ENCODE results near the gene KCNJ8. TPM values are rescaled to one million over a fixed set of nuclear protein-coding genes. Genes with fewer than 3 reads are reported as not detected.

KCNJ8 gene
- total and polyA plus RNA-seq, 4 donors, result 6.2 to 16.1 (median 14.2) TPM

DNA sequence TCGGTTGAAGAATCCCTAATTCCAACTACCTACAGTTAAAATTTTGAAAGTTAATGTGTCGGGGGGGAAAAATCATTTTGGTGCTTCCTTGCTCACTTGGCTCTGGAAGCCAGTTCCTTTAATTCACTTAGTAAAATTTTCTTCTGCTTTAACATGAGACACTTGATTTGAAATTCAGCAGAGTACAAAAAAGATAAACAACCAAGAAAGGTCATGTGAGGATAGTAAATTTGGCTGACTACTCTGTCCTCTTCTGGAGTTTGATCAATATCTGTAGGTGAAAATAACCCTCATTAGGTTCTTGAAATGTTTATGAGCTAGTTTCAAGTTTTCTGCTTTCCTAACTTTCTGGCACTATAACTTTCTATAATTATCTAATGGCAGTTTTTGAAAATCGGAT is 43.4 kb downstream of the KCNJ8 start:
- Histone ChIP-seq H3K4me3 (no peak overlapping the region), H3K9me3 (ENCODE audit: control insufficient read depth in 4 of 4, insufficient read depth in 3 of 4, low read length in 3 of 4) (peaks cover 0 to 4% (median 0%) of the 10 kb centered on the region in 4 donors), H3K36me3 (ENCODE audit: control insufficient read depth in 4 of 4, insufficient read depth in 4 of 4, low read length in 4 of 4) (no peaks in the 10 kb centered on the region), H3K27me3 (ENCODE audit: control insufficient read depth in 3 of 3, insufficient read depth in 3 of 3, low read length in 2 of 3) (no peaks in the 10 kb centered on the region), H3K27ac (ENCODE audit: low read depth in 1 of 2, low read length in 1 of 2) (no peak overlapping the region), H3K4me1 (ENCODE audit: control insufficient read depth in 5 of 5, insufficient read depth in 5 of 5, low read length in 5 of 5) (no peaks in the 10 kb centered on the region), H3K9ac (ENCODE audit: insufficient read depth in 1 of 2, low read length in 2 of 2) (no peak overlapping the region)
- 77 to 88% methylated on average over 3 of the region's 3 CpGs for WGBS, 2 donors
- TF ChIP-seq, protein P1, sequence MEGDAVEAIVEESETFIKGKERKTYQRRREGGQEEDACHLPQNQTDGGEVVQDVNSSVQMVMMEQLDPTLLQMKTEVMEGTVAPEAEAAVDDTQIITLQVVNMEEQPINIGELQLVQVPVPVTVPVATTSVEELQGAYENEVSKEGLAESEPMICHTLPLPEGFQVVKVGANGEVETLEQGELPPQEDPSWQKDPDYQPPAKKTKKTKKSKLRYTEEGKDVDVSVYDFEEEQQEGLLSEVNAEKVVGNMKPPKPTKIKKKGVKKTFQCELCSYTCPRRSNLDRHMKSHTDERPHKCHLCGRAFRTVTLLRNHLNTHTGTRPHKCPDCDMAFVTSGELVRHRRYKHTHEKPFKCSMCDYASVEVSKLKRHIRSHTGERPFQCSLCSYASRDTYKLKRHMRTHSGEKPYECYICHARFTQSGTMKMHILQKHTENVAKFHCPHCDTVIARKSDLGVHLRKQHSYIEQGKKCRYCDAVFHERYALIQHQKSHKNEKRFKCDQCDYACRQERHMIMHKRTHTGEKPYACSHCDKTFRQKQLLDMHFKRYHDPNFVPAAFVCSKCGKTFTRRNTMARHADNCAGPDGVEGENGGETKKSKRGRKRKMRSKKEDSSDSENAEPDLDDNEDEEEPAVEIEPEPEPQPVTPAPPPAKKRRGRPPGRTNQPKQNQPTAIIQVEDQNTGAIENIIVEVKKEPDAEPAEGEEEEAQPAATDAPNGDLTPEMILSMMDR (IDR thresholded peaks at IDR 0.05; ENCODE audit: control extremely low read depth, extremely low read depth), result no peak
- no peak for DNase-seq
- ATAC-seq (ENCODE audit: insufficient read depth, low FRiP score), result no peak

DNA sequence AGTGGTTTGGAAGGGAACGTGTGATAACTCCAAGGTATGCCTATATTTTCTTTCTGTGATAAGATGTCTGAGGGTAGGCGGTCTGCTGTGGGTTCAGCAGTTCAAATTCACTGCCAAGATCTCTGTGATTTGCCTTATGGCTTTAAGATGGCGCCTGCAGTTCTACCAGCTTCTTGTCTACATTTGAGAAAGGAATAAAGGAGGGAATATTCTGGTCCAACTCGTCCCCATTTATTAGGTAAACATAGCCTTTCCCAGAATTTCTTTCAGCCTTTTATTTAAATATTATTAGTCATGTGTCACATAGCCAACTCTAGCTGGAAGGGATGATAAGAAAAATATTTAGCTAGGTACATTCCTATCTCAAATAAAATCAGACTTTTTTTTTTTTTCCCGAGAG is 48.8 kb downstream of the KCNJ8 start:
- 70 to 81% methylated on average over 5 of the region's 5 CpGs for WGBS, 2 donors
- no peaks in the 10 kb centered on the region for H3K36me3 ChIP-seq (ENCODE audit: control insufficient read depth in 4 of 4, insufficient read depth in 4 of 4, low read length in 4 of 4)
- no peak for ATAC-seq (ENCODE audit: insufficient read depth, low FRiP score)
- H3K9me3 ChIP-seq (ENCODE audit: control insufficient read depth in 4 of 4, insufficient read depth in 3 of 4, low read length in 3 of 4), result no peaks in the 10 kb centered on the region
- H3K27ac ChIP-seq (ENCODE audit: low read depth in 1 of 2, low read length in 1 of 2), result no peak overlapping the region
- TF ChIP-seq, protein P1 (IDR thresholded peaks at IDR 0.05; ENCODE audit: control extremely low read depth, extremely low read depth), result no peak
- H3K27me3 ChIP-seq (ENCODE audit: control insufficient read depth in 3 of 3, insufficient read depth in 3 of 3, low read length in 2 of 3), result no peaks in the 10 kb centered on the region
- no peak for DNase-seq
- H3K4me1 ChIP-seq (ENCODE audit: control insufficient read depth in 5 of 5, insufficient read depth in 5 of 5, low read length in 5 of 5), result no peaks in the 10 kb centered on the region
- no peak overlapping the region for H3K9ac ChIP-seq (ENCODE audit: insufficient read depth in 1 of 2, low read length in 2 of 2)
- no peak overlapping the region for H3K4me3 ChIP-seq

DNA sequence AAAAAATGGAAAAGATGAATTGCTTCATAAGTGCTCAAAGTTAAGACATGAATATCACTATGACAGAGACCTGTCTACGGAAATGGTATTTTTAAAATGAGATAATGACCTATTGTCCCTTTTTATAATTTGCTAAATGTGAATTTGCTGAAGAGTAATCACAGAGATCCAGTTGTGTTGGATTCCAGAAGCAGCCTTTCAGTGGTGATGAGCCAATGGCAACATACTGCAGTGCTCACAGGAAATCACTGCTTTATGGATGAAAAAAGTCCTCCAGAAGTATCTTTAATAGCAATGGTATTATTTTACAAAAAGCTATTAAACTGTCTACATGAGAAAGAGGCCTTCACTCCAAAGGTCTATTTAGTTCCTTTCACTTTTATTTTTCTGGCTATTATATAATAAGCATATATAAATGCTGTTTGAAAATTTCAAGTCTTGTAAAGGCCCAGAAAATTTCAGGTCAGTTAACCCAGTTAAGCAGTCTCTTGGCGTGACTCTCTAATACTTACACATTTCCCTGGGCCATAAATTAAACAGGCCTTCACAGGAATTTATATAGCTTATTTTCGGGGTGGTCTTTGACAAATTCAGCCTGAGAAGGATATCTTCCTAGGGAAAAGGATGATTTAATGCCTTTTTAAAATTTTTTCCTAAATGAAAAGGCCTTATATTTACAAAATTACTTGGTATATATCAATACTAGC is 55.4 kb downstream of the KCNJ8 start:
- DNase-seq (peak in 1 of 3 donors; percentile 26), ATAC-seq (ENCODE audit: insufficient read depth, low FRiP score) (no peak)
- Histone ChIP-seq H3K36me3 (ENCODE audit: control insufficient read depth in 4 of 4, insufficient read depth in 4 of 4, low read length in 4 of 4) (no peaks in the 10 kb centered on the region), H3K27ac (ENCODE audit: low read depth in 1 of 2, low read length in 1 of 2) (peak overlapping the region in 1 of 2 donors; percentile 21), H3K27me3 (ENCODE audit: control insufficient read depth in 3 of 3, insufficient read depth in 3 of 3, low read length in 2 of 3) (no peaks in the 10 kb centered on the region), H3K9ac (ENCODE audit: insufficient read depth in 1 of 2, low read length in 2 of 2) (no peak overlapping the region), H3K9me3 (ENCODE audit: control insufficient read depth in 4 of 4, insufficient read depth in 3 of 4, low read length in 3 of 4) (no peaks in the 10 kb centered on the region), H3K4me3 (no peak overlapping the region), H3K4me1 (ENCODE audit: control insufficient read depth in 5 of 5, insufficient read depth in 5 of 5, low read length in 5 of 5) (peaks cover 0 to 11% (median 6%) of the 10 kb centered on the region in 5 donors)
- 78 to 86% methylated on average over 3 of the region's 3 CpGs for WGBS, 2 donors
- TF ChIP-seq, protein P1 (IDR thresholded peaks at IDR 0.05; ENCODE audit: control extremely low read depth, extremely low read depth), result no peak

Data from lung (tissue), 12 donors.